ENCODE results near the gene ZNF423.

Gene ZNF423

DNA sequence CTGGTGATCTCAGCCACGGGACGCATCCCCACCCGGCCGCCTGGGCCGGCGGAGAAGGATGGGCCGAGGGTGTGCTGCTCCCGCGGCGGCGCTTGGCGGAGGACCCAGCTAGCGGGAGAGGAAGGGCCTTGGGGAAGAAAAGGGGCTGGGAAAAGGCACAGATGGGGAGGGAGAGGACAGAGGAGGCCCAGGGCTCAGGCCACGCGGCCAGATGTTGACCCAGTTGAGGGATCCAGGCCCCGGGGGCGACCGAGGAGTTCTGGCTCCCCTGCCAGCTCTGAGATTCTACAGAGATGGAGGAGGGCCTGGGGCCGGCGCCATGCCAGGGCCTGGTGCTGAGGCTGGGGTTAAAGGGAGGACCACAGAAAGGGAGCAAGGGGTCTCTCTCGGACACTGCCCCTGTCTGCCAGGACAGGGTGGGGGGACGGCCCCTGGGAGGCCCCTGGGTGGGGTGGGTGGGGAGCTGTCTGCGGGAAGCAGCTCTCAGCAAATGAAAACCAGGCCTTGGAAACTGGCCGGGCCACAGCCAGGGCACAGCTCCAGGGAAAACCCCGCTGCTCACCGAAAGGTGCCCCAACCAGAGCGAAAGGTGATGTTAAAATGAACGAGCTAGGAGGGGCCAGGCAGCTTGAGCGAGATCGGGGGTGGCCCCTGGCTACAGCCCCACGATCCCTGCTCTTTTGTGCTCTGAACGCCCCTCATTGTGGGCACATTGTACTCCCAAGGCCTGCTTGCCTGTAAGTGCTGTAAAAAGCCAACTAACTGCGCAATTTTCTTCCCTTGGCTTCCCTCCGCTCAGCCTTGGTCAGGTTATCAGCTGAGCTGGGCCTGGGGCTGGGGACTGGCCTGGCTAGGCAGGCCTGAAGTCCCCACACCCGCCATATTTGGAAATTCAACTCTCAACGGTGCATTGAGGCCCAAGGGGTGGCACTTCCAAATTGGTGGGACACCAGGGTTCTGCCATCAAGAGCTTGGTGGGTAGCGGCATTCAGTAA lies 191.4 kb downstream of the ZNF423 start:
- no peak for DNase-seq (ENCODE audit: low read depth in 2 of 2)

DNA sequence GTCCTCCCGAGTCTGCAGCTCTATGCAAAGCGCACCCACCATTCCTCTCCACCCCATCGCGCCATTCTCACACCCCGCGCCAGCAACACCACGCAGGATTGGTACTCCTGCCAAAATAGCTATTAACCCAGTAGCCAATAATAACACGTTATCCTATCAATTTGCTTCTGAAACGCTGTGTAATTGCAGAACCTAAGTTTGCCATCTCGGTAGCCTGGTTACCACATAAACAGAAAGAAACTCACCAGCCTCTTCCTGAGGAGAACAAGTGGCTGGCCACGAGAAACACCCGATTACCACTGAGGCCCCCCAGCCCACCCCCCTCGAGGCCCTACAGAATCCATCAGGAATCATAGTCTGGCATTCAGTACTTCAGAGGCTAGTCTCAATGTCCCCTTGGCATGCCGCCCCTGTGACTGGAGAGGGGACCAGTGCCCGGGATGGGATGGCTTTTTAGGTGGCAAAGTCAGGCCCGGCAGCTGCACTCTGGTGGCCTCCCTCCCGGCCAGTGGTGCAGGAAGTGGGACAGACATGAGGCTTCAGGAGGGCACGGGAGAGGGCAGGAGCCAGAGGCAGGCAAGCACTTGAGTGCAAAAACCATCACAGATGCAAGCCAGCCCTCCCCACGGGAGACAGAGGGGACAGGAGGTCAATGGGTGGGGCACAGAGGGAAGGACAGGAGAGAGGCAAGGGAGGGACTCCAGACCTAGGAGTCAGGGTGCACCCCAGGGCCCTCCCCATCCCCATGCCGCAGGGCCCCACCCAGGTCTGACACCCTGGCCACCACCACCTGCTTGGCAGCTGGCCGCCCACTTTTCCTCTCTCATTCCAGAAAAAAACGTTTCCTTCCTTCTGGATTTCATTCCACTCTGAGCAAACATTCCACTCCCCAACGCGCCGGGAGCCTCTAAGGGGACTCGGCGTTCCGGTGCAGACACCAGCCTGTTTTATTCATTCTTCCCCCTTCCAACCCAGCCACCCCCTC lies 192.5 kb downstream of the ZNF423 start:
- no peak for DNase-seq (ENCODE audit: low read depth in 2 of 2)

DNA sequence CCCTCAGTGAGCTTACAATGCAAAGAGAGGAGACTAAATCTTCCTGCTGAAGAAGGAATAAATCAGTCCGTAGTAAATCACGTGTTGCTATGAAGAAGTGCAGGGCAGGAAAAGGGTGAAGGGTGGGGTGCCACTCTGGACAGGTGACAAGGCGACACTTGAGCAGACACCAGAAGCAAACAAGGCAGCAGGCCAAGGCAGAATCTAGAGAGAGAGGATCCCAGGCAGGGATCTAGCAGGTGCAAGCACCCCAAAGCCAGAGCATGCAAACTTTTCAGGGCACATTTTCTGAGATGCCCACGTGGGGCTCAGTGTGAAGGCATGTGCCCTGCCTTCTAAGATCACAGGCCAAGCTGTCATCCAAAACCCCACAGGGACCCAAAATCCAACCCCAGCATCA lies 193.3 kb downstream of the ZNF423 start:
- no peak for DNase-seq (ENCODE audit: low read depth in 2 of 2)

DNA sequence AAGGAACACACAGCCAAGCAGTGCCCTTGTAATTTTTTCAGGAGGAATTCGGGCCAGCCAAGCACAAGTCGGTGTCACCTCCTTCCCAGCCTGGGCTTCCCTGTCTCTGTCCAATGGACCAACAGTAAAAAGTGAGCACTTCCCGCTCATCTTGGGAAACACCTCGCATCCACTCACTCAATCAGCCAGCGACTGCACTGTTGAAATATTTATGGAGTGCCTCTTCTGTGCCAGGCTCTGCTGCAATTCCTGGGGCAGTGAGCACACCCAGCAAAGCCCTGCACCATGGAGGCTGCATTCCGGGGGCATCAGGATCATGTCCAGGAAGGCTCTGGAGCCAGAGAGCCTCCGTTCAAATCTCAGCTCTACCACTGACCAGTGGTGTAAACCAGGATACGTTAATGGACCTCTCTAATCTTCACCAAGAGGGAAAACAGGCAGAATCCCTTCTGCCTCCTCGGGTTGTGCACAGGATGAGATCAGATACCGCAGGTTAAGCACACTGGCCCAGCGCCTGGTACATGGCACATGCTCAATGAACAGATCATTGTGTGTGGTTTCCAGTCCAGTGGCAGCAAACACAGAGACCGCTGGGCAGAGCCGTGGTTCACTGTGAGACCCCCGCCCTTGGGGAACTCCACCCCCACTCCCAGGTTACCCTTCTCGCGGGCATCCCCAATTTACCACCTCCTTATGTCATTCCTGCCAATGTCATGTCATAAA lies 194.3 kb downstream of the ZNF423 start:
- no peak for DNase-seq (ENCODE audit: low read depth in 2 of 2)

DNA sequence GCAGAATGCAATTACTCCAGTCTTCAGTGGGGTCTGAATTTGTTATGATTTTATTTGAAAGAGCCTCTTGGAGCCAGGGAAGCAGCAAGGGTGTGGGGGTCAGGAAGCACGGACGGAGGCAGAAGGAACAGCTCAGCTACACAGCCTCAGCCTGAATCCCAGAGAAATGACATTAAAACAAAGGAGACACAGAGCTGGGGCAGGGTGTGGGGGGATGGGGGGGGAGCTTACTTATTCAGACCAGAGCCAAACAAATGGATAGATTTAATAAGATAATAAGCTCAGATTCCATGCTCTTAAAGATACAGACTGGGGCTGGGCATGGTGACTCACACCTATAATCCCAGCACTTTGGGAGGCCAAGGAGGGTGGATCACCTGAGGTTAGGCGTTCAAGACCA lies 195.3 kb downstream of the ZNF423 start:
- DNase-seq (ENCODE audit: low read depth in 2 of 2) = no peak

DNA sequence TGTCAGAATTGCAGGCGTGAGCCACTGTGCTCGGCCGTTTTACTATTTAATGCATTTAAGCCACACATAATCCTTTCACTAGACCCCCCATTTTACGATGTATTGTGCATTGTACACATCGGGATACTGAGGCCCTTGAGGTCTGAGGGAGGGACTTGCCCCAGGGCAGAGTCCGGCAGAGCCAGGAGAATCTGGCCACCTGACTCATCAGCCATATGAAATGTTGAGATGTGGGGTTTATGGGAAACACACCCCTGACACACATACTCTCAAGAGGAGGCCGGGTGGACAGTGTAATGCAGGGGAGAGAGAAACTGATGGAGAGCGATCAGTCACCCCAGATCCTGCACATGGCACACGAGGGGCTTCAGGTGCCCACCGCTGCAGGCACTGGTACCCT lies 196.6 kb downstream of the ZNF423 start:
- DNase-seq (ENCODE audit: low read depth in 2 of 2) = no peak

DNA sequence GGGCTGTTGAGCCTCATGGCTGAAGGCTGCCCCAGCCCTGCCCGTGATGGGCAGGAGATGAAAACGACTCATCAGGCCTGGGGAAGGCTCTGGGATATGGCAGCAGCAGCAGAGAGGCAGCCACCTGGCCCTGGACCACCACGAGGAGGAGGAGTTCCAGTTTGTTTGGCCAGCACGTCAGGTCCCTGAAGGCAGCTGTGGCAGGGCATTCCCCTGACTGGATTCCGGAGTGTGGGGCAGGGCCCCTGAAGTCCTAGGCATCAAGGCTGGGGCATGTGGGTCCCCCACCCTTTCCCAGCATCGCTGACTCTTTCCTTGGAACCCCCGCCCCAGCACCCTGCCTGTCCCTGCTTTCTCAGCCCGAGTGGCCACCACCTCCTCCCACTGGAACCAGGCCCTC lies 197.4 kb downstream of the ZNF423 start:
- no peak for DNase-seq (ENCODE audit: low read depth in 2 of 2)

DNA sequence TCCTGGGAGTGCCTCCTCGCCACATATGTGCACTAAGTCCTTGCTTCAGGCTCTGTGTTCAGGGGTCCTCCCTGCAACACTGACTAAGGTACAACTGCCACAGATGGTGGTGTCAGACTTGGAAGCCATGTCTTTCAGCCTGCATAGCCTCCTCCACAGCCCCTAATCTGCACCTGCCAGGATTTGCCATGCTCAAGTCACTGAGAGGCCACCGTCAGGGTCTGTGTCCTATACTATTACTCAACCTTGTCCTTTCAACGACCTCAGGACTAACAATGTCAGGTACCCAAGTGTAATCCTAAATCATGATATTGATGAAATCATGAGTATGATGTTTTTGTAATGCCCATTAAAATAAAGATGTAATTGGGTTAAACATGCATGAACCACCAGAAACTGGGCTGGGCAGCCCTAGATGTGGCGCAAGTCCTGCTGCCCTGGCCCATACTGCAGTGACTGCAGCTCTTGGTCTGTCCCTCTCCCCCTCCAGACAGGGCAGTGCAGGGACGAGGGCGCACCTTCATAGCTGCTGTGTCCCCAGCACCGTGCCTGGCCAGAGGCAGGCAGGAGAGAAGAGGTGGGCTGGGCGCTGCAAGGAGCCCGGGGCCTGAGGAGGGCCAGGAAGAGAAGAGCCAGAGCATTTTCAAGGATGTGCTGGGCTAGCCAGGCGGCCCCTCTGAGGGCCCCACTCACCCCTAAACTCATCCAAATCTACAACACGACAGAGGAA lies 198.0 kb downstream of the ZNF423 start:
- no peak for DNase-seq (ENCODE audit: low read depth in 2 of 2)

DNA sequence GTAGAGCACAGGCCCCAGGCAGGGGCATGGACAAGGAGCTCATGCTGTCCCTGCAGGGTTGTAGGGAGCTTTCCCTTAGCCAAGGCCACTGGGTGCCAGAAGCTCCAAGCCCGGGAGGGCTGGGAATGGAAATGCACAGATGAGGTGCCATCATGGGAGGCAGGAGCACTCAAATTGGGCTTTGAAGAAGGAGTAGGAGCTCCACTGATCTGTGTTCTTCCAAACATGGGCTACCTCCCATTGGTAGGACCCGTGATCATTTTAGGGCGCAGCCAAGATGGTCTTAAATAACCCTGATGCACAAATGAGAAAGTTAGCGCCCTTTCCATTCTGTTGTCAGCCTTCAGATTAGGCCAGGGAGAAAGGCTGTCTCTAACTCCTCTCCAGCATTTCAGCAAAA lies 201.5 kb downstream of the ZNF423 start:
- DNase-seq (ENCODE audit: low read depth in 2 of 2) = no peak

DNA sequence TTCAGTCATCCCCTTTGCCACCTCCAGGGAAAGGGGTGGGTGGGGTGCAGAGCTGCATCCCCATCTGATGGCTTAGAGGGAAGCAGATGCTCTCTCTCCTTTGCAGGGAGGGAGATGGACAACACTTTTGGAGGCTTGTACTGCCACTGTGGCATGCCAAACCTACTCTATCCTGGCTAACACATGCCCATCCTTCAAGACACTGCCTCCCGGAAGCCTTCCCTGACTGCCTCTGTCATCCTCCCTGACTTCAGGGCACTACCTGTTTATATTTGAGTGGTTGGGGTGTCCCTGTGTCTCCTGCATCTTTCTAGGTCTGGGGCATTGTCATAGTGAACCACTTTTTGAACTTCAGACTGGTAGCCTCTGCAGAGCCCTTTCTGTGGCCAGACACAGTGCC lies 202.3 kb downstream of the ZNF423 start:
- DNase-seq (ENCODE audit: low read depth in 2 of 2) = no peak

DNA sequence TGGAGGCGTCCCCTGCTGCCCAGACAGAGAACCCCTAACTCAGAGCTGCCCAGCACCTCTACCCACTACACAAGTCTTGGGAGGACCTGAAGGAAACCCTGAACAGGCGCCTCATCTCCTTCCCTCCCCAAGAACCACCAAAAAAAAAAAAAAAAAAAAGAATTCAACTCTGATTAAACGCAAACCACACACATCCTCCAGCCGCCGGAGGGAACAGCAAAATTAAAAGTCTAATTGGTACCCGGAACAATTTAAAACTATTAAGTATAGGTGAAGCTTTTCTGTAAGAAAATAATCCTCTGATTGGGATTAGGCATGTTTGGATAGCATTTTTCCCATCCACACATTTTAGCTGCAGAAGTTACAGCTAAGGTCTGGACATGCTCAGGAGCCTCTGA lies 202.7 kb downstream of the ZNF423 start:
- no peak for DNase-seq (ENCODE audit: low read depth in 2 of 2)

DNA sequence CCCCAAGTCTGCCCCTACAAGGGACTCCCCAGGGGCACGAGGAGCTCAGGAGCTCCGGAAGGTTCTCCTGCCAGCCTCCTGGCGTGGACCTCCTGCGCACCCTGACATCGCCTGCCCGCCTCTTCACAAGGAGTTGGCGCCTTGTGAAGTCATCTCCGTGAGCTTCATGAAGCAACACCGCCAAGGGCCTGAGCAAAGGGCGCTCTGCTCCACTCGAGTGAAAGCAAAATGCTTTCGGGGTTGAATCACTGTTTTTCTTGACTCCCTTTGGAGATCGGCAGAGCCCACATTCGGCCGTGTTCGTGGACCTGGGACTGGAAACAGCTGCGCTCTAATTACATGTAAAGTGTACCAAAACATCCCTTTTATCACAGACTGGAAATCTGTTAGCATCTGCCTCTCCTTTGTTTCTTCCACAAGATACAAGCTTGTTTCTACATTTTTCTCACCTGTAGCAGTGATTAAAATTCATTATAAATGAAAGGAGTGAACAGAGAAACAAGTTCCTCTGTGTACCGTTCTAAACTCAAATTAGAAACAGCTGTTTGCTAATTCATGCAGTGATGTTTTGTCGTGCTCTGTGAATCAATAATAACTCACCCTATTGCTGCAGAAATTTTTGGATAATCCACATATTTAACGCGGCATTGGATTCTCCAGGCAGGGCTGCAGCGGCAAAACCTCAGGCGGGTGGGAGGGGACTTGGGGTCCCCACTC lies 203.3 kb downstream of the ZNF423 start:
- DNase-seq (ENCODE audit: low read depth in 2 of 2) = no peak

DNA sequence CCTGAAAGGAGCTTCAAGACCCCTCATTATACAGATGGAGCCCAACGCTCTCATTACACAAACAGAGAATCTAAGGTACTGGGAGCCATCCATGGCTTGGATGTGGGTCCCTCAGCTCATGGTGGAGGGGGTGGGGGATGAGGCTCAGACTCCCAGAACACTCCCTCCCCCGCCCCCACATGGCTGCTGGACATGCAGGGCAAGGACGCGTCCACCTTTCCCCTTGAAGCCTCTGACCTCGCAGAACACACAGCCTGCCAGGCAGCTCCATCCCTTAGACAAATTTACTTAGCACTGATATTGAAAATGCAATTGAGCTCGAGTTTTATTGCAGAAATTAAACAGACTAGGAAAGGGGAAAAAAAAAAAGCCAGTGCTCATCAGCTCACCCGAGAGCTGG lies 203.9 kb downstream of the ZNF423 start:
- no peak for DNase-seq (ENCODE audit: low read depth in 2 of 2)

DNA sequence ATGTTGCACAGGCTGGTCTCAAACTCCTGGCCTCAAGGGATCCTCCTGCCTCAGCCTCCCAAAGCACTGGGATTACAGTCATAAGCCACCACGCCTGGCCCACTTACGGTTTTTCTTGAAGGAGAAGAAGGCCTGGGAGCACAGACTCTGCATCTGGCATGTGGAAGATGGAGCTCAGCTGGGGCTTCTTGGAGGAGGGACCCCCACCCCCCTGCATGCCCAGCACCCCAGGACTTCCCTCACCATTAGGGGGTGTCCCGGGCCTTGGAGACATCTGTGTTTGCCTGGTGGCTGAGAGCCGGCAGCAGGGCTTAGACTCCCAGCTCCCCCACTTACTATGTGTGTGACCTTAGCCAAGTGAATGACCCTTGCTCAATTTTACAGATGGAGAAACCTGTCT lies 204.7 kb downstream of the ZNF423 start:
- no peak for DNase-seq (ENCODE audit: low read depth in 2 of 2)

DNA sequence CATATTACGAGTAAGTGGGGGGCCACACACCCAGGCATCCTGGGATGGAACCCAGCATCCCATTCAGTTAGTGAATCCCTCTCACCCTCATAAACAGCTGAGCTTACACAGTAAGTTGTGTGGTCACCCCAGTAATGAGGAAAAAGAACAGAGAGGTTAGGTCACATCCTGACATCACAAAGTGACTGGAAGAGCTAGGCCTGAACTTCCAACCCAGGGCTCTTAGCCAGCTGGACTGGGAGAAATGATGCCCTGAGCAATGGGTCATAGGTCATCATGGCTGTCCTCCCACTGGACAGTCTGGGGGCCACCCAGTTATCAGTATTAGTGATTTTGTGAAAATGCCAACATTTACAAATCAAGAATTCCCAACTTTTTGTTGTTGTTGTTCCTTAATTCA lies 205.3 kb downstream of the ZNF423 start:
- no peak for DNase-seq (ENCODE audit: low read depth in 2 of 2)

DNA sequence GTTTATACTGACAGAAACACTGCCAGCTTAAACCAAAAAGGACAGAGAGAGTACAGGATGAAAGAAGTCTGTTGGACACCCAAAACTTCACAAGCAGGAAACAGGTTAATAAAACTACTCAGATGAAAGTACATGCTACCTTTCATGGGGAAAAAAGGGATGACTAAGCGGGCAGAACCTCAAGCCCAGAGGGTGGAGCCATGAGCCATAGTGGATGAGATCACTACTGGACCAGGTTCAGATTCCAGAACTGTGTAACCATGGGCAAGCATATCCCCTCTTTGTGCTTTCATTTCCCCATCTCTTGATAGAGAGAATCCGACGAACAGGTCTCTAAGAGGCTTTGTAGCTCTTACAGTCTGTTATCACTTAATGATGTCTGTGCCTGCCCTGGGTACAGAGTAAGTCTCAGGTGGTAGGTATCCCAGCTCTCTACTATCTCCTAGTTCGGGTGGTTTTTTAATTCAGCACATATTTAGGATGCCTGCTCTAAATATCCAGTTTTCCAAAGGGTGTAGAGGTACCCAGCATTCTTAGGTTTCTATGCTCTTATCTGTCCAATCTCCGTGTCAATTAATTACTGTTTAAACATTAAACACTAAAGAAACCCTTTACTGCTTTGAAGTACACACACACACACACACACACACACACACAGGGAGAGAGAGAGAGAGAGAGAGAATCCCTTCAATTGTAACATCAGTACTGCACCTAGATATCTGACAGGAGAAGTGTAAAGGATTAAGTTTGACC lies 206.7 kb downstream of the ZNF423 start:
- DNase-seq (ENCODE audit: low read depth in 2 of 2) = no peak

DNA sequence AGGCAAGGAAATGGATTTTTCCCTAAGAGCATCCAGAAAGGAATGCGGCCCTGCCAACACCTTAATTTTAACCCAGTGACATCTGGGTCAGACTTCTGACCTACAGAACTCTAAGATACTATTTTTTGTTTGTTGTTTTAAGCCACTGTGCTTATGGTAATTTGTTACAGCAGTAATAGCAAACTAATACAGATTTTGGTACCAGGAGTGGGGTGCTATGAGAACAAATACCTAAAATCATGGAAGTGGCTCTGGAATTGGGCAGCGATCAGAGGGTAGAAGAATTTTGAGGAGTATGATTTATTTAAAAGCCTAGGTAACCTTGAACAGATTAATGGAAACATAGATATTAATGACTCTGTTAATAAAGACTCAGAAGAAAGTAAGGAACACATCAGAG lies 208.2 kb downstream of the ZNF423 start:
- no peak for DNase-seq (ENCODE audit: low read depth in 2 of 2)

DNA sequence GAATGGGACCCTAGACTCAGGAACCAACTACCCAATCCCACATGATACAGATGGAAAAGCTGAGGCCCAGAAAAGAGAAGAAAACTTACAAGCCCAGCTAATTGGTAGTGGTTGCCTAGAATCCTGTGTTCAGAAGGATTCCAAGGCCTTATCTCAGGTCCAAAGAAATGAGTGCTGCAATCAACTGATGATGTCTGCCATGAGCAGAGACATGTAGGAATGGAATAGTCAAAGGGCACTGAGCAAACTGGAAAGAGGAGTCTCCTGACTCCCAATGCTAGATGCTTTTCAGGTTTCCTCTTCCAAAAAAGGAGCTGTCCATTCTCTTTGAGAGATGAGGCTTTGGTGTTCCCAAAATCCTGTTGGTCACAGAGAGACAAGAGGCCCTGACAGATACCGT lies 210.6 kb downstream of the ZNF423 start:
- no peak for DNase-seq (ENCODE audit: low read depth in 2 of 2)

DNA sequence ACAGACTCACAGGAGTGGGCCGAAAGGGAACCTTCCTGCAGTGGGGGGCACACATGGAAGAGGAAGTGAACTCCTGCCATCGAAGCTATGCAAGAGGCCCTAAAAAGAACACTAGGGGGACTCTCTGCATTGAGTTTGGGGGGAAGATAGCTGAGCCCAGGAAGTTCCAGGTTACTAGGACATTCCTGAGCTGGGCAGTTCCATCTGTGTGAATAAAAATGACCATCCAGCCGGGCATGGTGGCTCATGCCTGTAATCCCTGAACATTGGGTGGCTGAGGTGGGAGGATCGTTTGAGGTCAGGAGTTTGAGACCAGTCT lies 211.8 kb downstream of the ZNF423 start:
- no peak for DNase-seq (ENCODE audit: low read depth in 2 of 2)
